ENCODE measurements around the gene ENPEP. TPM values are rescaled to one million over a fixed set of nuclear protein-coding genes. Genes with fewer than 3 reads are reported as not detected.

The ENPEP gene
- total and polyA plus RNA-seq, 9 donors: 0.91 to 4.7 (median 2.2) TPM

GRCh38 chr4:110605077-110605476 lies 129.1 kb downstream of the ENPEP start:
- intact Hi-C loops (cut with DNase I): no loop called here
- H3K4me3 ChIP-seq: no peak overlapping the region
- H3K27me3 ChIP-seq: no peaks in the 10 kb centered on the region
- TF ChIP-seq EP300 (IDR thresholded peaks at IDR 0.05): no peak
- no peak for TF ChIP-seq POLR2A (IDR thresholded peaks at IDR 0.05)
- TF ChIP-seq, protein P1, sequence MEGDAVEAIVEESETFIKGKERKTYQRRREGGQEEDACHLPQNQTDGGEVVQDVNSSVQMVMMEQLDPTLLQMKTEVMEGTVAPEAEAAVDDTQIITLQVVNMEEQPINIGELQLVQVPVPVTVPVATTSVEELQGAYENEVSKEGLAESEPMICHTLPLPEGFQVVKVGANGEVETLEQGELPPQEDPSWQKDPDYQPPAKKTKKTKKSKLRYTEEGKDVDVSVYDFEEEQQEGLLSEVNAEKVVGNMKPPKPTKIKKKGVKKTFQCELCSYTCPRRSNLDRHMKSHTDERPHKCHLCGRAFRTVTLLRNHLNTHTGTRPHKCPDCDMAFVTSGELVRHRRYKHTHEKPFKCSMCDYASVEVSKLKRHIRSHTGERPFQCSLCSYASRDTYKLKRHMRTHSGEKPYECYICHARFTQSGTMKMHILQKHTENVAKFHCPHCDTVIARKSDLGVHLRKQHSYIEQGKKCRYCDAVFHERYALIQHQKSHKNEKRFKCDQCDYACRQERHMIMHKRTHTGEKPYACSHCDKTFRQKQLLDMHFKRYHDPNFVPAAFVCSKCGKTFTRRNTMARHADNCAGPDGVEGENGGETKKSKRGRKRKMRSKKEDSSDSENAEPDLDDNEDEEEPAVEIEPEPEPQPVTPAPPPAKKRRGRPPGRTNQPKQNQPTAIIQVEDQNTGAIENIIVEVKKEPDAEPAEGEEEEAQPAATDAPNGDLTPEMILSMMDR (IDR thresholded peaks at IDR 0.05): no peak
- DNase-seq: no peak
- no peaks in the 10 kb centered on the region for H3K9me3 ChIP-seq
- H3K4me1 ChIP-seq (ENCODE audit: insufficient read depth): no peaks in the 10 kb centered on the region
- WGBS, 3 donors: 91 to 93% (median 93%) methylated on average over 1 of the region's 1 CpG
- no peak overlapping the region for H3K27ac ChIP-seq
- no peaks in the 10 kb centered on the region for H3K36me3 ChIP-seq

- 33 to 36% (median 36%) methylated on average over 6 of the region's 6 CpGs for WGBS, 3 donors
These were observed 133.2 kb downstream of the ENPEP start for GRCh38 chr4:110609044-110609750.

GRCh38 chr4:110610620-110610939 lies 134.6 kb downstream of the ENPEP start:
- TF ChIP-seq POLR2A (IDR thresholded peaks at IDR 0.05) (no peak), EP300 (IDR thresholded peaks at IDR 0.05) (no peak)
- TF ChIP-seq, protein P1 (IDR thresholded peaks at IDR 0.05): no peak
- DNase-seq: no peak
- Histone ChIP-seq H3K4me3 (no peak overlapping the region), H3K27ac (no peak overlapping the region), H3K4me1 (ENCODE audit: insufficient read depth) (no peaks in the 10 kb centered on the region), H3K27me3 (no peaks in the 10 kb centered on the region), H3K36me3 (no peaks in the 10 kb centered on the region), H3K9me3 (peaks cover 0 to 5% of the 10 kb centered on the region in 2 donors)
- intact Hi-C loops (cut with DNase I): no loop called here
- 10 to 19% (median 13%) methylated on average over 20 of the region's 20 CpGs for WGBS, 3 donors

More at GRCh38 chr4:110609044-110609750, 133.2 kb downstream of the ENPEP start:
- Histone ChIP-seq H3K27me3 (no peaks in the 10 kb centered on the region), H3K27ac (no peak overlapping the region), H3K4me1 (ENCODE audit: insufficient read depth) (no peaks in the 10 kb centered on the region), H3K36me3 (no peaks in the 10 kb centered on the region), H3K9me3 (peaks cover 0 to 5% of the 10 kb centered on the region in 2 donors), H3K4me3 (no peak overlapping the region)
- DNase-seq: no peak
- TF ChIP-seq, protein P1 (IDR thresholded peaks at IDR 0.05): no peak
- intact Hi-C loops (cut with DNase I): no loop called here

DNA sequence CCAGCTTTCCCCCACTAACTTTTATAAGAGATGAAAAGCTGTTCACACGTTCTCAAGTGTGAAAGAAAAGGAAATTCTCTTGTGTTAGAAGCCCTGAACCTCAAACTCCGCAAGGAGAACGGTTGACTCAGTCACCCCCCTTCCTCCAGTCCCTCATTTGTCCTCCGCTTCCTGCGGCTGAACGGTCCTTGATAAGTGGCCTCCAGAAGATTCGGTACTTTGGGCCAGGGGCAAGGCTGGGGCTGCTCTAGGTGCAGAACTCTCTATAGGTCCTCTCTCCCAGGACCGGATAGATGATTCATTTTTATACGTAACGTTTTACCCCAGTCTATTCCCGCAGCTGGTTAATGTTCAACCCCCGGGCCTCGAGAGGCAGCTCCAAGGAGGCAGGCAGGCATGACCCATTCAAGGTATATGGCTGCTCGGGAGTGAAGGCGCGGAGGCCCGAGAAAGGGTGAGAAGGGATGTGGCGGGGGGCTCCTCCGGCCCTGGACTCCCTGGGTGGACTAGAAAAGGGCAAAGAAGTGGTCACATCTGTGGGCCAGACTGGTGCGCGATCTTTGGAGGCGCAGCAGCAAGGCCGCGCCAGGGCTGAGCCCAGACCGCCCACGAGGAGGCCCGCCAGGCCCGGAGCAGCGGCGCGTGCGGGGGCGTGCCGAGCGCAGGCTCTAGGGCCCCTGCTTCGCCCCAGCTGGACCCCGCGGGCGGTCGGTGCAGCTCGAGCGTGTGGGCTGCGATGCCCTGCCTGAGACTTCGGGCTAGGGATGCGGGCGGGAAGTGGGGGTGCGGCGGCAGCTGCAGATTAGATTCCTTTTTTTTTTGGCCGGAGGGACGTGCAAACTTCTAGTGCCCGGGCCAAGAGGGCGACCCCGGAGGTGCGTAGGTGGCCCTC lies 135.2 kb downstream of the ENPEP start:
- Histone ChIP-seq H3K9me3 (peaks cover 0 to 5% of the 10 kb centered on the region in 2 donors), H3K4me3 (no peak overlapping the region), H3K36me3 (no peaks in the 10 kb centered on the region), H3K27me3 (no peaks in the 10 kb centered on the region), H3K27ac (no peak overlapping the region), H3K4me1 (ENCODE audit: insufficient read depth) (no peaks in the 10 kb centered on the region)
- WGBS, 3 donors: 3% methylated on average over 53 to 54 of the region's 54 CpGs
- DNase-seq: no peak
- TF ChIP-seq POLR2A (IDR thresholded peaks at IDR 0.05) (no peak), EP300 (IDR thresholded peaks at IDR 0.05) (no peak)
- TF ChIP-seq, protein P1 (IDR thresholded peaks at IDR 0.05): no peak
- intact Hi-C loops (cut with DNase I): no loop called here
